WTC11 (cell line): ENCODE results near the gene LHX3.

Experiments used
- CREM ChIP-seq: sonication (generic); formaldehyde crosslinking; IDR thresholded peaks from 2 replicates; pipeline ENCODE4 v1.8.1; 2022; ENCODE audit warnings: mild to moderate bottlenecking, missing genetic modification reagents, moderate library complexity
- CTCF ChIP-seq: fragments of 200-600 bp; IDR thresholded peaks from 2 replicates; pipeline ENCODE4 v1.8.0; 2022; ENCODE audit warnings: antibody characterized with exemption
- SMAD3 ChIP-seq: sonication (generic); formaldehyde crosslinking; IDR thresholded peaks from 2 replicates; pipeline ENCODE4 v1.8.0; 2022; ENCODE audit warnings: missing genetic modification reagents, mild to moderate bottlenecking, borderline replicate concordance
- TEAD4 ChIP-seq: sonication (generic); formaldehyde crosslinking; IDR thresholded peaks from 2 replicates; pipeline ENCODE4 v1.8.0; 2022; ENCODE audit warnings: mild to moderate bottlenecking, missing genetic modification reagents
- ZBTB21 ChIP-seq: sonication (generic); formaldehyde crosslinking; IDR thresholded peaks from 2 replicates; pipeline ENCODE4 v1.8.1; 2023; ENCODE audit warnings: mild to moderate bottlenecking, missing genetic modification reagents, borderline replicate concordance
- ZNF121 ChIP-seq: sonication (generic); formaldehyde crosslinking; IDR thresholded peaks from 2 replicates; pipeline ENCODE4 v1.8.0; 2023; ENCODE audit warnings: missing genetic modification reagents

GRCh38 chr9:136174779-136175615 lies 29.9 kb downstream of the LHX3 start:
- TF ChIP-seq CTCF (no peak), CREM (CRISPR knock-in tag) (no peak), ZBTB21 (no peak), SMAD3 (CRISPR knock-in tag) (no peak), TEAD4 (no peak), ZNF121 (CRISPR knock-in tag) (no peak)
